GF-D8 (cell line): ENCODE measurements around the gene RAB1A.
"Not testable (repeated sequence)": the region's sequence is repeated elsewhere in the genome, so short reads cannot be mapped to it uniquely, and the experiment has no call there.

Source experiments
- DNase-seq: peaks from one replicate; lab custom pipeline; 2025; lab: John Stamatoyannopoulos, UW

Gene RAB1A

DNA sequence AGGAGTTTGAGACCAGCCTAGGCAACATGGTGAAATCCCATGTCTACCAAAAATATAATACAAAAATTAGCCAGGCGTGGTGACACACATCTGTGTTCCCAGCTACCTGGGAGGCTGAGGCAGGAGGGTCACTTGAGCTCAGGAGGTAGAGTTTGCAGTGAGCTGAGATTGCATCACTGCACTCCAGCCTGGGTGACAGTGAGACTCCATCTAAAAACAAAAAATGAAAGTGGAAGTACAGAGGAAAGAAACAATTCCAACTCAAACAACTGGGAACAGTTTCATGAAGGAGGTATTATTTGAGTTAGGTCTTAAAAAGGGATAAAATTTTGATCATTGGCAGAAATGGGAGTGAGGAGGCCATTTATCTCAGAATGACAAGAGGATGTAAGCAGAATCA is 6.3 kb upstream of the RAB1A start:
- DNase-seq = no peak

DNA sequence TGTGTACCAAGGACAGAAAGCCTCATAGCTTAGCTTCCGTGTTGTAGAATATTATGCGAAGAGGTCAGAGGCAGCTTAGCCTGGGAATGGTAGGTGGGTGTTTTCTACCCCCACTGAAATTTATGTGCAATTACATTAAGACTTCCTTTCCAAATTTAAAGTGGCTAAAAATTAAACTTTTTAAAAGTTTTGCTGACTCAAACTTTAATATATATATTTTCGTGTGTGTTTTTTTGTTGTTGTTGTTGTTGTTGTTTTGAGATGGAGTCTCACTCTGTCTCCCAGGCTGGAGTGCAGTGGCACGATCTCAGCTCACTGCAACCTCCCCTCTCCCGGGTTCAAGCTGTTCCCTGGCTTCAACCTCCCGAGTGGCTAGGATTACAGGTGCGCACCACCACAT is 4.3 kb upstream of the RAB1A start:
- DNase-seq = no peak

DNA sequence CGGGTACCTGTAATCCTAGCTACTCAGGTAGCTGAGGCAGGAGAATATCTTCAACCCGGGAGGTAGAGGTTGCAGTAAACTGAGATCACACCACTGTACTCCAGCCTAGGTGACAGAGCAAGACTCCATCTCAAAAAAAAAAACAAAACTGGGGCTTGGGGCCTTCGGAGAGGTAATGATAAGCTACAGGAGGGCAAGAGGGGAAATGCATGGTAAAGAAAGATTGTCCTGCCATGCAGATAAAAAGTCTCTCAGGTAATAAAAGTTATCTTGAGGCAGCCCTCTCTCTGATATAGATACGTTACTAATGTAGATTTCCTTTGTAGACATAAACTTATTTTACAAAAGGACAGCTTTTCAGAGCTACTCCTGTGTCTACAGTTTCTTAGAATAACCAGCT is 3.7 kb upstream of the RAB1A start:
- DNase-seq = no peak

DNA sequence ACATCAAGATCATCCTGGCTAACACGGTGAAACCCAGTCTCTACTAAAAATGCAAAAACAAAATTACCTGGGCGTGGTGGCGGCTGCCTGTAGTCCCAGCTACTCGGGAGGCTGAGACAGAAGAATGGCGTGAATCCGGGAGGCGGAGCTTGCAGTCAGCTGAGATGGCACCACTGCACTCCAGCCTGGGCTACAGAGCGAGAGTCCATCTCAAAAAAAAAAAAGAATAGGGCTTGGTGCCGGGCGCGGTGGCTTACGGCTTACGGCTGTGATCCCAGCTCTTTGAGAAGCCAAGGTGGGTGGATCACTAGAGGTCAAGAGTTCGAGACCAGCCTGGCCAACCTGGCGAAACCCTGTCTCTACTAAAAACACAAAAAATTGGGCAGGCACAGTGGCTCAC is 3.0 kb upstream of the RAB1A start:
- not testable (repeated sequence) for DNase-seq

DNA sequence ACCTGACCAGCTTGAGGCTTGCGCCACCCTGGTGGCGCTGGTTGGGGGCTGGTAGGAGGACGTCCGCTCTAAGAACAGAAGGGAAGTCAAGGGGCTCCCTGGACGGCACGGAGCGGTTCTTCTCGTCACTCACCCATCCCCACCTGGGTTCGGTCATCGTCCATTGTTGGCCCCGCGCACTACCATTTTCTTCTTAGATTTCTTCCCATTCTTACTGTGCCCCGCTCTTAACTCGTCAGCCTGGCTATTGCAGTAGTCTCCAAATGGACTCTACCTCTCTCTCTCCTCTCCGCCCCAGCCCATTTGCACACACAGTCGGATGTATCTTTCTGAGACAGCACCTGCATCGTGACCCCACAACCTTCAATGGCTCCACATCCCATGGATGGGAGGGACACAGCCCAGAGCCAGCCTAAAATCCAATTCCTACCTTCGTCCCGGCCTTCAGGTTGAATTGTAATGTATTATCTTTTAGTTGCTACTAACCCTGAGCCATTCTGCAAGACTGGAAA is 814 bp upstream of the RAB1A start:
- DNase-seq = no peak

DNA sequence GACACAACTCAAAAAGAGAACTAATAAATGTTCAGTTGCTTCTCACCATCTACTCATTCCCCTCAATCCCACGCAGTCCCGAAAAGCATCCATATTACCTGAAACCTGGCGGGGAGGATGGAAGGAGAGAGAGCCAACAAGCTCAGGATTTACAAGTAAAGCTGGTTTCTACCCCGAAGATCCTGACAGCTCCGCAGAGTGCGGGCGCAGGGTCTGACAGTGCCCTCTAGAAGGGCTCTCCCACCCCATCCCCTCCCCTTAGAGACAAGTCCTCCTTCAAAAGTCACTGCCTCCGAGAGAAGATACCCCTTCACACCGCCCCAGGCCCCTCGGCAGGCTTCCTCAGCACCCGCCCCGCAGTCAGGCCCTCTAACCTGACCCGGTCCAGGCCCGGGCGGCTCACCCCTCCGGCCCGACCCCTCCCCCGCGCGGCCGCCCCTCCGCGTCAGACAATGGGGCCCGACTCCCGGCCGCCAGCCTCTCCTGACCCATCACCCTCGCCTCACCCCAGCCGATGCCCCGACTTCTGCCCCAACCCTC is 550 bp downstream of the RAB1A start:
- no peak for DNase-seq

DNA sequence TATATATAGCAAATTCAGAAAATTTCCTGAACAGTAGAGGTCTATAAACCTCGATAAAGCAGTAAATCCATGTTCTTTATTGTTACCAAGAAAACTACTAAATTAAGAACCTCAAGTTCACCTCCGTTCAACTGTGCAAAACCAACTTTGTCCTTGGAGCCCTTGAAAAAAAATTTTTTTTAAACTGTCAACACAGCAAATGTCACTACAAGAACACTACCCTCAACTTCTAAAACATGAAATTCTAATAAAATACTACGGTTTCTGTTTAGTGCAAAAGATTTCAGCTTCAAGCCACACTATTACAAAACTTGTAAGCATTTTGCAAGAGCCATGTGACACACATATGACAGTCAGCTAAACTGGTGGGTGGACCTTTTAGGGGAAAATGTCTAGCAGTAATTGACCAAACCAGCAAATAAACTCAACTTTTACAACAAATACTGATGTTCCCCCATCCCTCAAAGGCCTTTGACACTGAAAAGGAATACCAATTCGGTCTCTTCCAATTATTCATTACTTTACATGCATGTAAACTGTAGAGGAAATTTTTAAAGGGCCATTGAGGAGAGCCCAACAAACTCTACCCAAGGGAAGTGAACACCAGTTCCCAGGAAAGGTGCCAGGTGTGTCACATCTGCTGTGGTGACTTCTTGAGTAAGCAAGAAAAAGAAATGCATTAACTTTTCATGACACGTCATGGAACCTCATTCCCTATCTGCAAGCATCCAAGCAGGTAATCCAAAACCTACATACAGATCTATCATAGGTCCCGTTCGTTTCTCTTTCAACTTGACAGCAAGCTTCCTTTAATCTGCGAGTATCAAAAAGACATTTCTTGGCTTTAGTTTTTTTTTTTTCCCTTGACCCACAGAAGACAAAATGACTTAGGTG is 1.4 kb downstream of the RAB1A start:
- peak; percentile 75 for DNase-seq

DNA sequence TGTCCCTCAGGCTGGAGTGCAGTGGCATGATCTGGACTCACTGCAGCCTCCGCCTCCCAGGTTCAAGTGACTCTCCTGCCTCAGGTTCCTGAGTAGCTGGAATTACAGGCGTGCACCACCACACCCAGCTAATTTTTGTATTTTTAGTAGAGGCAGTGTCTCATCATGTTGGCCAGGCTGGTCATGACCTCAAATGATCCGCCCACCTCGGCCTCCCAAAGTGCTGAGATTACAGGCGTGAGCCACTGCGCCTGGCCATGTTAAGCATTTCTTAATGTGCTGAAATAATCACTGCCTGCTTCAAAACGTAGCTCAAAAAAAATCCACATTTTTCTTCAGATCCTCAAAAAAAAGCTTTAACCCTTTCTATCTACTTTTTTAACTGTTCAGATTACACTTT is 4.4 kb downstream of the RAB1A start:
- DNase-seq = not testable (repeated sequence)

DNA sequence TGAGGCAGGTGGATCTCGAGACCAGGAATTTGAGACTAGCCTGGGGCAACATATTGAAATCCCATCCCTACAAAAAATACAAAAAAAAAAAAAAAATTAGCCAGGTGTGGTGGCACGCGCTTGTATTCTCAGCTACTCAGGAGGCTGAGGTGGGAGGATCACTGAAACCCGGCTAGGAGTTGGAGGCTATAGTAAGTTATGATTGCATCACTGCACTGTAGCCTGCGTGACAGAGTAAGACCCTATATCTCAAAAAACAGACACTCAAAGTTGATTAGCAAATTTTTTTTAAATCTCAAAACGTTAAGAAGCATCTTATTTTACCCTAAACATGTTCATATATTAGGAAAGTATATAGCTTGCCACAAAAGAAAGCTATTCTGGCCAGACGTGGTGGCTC is 7.6 kb downstream of the RAB1A start:
- no peak for DNase-seq

DNA sequence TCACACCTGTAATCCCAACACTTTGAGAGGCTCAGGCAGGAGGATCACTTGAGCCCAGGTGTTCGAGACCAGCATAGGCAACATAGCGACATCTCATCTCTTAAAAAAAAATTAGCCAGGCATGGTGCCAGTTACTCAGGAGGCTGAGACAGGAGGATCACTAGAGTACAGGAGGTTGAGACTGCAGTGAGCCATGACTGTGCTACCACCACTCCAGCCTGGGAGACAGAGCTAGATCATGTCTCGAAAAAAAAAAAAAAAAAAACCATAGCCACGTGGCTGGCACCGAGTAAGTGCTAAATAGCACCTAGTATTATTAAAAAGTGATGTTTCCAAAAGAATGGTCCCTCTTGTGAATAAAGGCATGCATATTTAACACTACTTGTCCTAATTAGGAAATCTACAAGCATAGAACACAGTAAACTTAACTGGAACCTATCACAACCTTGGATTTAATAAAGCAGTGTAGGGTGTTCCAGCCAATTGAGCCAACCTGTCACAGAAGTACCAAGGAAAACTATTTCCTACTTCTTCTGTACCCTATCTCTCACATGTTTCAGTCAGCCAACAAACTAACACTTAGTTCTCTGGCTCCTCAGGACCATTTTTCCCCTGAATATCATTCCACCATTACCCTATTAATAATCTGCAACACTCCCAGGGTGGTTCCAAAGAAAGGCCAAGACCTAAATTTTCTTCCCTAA is 8.8 kb downstream of the RAB1A start:
- DNase-seq = no peak

DNA sequence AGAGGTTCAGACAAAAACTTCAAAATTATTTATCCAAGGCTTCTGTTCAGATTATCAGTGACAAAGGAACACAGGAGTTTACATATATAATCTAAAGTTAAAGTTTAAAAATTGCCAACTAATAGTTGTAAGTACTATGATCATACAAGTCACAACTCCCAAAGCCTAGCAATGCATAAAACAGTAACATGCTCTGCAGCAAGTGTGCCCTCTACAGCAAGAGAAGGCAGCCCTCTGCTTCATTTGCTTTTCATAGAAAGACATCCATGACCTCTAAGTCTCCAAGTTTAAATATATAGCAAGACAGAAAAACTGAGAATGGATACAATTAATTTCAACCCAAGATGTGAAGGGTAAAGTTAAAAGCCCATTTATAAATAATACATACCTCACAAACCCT is 13.3 kb downstream of the RAB1A start:
- no peak for DNase-seq

DNA sequence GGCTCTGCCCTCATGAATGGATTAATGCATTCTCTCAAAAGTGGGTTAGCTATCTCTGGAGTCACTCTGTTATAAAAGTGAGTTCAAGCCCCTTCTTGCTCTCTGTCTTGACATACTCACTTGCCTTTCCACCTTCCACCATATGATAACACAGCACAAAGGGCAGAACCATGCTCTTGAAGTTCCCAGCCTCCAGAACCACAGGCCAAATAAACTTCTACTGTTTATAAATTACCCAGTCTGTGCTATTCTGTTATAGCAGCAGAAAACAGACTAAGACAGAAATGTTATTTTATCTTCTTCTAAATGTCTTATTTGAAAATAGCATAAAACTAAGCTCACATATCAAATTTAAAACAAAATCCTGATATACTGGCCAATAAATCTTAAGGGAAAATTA is 15.0 kb downstream of the RAB1A start:
- DNase-seq = no peak

DNA sequence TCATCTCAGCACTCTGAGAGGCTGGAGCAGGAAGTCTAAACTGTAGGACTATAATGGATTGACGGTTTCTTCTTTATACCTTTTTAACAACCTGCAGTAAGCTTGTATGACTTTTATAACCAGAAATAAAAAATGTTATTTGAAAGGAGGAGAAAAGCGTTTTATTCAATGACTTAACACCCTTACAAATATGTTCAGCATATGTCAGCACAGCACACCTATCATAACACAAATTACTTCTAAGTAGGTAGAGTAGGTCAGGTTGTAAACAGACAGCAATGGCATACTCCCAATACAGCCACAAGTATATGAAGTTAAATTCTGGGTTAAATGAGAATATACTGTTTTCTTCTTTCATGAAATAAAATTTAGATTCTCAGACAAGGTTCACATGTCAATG is 16.1 kb downstream of the RAB1A start:
- DNase-seq = no peak

DNA sequence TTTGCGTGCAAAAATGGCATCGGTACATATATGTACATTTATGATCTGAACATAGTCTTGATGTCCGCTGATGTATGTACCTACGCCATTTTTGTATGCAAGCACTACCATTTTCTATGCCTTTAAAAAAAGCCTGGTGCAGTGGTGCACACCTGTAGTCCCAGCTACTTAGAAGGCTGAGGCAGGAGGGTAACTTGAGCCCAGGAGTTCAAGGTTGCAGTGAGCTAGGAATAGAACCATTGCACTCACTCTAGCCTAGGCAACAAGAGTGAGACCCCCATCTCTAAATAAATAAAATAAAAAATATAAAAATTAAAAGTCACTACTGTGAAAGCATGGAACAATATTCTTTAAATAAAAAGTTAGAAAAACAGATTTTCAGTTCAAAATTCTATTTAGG is 16.7 kb downstream of the RAB1A start:
- no peak for DNase-seq

DNA sequence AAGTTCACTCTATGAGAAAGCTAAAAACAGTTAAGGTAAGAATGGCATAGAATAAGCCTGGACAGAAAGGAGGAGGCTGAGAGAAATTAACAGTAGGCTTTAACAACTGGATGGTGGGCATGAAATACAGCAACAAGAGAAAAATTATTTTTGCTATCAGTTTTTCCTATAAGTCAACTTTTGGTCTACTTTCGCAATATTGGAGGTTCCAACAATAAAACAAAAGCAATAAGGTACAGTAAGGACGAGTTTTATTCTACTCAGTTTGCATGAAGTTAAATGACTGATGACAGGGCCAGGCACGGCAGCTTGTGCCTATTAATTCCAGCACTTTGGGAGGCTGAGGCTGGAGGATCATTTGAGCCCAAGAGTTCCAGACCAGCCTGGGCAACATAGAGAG is 17.3 kb downstream of the RAB1A start:
- no peak for DNase-seq

DNA sequence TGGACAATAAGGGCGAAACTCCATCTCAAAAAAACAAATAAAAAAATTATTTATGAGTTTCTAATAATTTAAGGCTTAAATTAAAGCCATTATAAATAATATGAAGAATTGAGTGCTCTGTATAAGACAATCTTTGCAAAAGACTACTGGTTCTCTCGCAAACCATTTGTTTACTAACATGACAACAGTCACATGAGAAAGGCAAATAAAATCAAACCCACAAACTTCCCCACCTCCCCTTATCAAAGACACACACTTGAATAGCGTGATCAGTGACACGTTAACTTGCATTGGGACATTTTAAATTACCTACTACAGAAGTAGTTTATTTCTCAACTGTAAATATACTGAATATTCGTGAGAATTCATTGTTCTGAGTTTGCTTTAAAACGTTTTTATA is 21.1 kb downstream of the RAB1A start:
- no peak for DNase-seq

DNA sequence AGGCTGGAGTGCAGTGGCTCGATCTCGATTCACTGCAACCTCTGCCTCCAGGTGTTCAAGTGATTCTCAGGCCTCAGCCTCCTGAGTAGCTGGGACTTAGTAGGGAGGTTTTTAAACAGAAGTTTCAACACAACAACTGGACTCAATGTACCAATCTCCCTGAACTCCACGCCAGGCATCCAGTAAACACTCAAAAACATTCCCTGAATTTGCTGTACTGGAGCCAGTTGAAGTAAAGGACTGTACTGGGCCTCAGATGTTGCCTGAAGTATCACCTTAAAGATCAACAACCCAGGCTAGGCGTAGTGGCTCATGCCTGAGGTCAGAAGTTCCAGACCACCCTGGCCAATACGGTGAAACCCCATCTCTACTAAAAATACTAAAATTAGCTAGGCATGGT is 22.4 kb downstream of the RAB1A start:
- no peak for DNase-seq

DNA sequence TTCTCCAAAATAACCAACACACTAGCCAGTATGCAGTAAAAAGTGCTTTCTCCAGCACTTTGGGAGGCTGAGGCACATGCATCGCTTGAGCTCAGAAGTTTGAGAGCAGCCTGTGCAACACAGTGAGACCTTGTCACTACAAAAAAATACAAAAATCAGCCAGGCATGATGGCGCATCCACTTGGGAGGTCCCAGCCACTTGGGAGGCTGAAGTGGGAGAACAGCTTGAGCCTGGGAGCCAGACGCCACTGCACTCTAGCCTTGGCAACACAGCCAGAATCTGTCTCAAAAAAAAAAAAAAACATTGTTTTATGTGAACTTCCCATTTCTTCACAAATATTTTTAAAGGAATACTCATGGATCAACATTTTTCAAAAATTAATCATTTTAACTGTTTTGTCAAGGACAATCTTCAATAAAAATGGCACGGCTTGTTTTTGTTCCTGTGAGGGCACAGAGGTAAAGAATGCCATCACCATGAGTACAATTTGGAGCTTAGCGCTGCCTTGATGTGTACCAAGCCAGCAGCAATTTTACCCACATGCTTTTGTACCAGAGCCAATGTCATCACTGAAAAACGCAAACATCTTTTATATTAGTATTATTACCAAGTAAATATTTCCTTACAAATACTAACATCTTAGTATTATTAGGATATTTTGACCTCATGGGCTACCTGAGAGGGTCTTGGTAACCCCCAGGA is 26.7 kb downstream of the RAB1A start:
- DNase-seq = no peak

DNA sequence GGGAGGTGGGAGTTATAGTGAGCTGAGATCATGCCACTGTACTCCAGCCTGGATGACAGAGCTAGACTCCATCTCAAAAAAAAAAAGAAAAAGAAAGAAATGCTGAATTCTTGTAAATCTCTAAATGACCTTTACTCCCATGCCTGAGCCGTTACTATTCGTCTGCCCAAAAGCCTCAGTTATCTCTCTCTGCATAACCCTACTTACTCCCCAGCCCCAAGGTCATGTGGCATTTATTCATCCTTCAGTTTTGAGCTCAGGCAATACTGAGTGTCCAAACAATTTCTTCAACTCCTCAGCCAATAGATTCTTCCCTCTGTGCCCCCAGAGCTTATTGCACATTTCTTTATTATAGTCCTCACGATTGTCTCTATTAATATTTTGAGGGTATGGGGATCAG is 28.8 kb downstream of the RAB1A start:
- DNase-seq = no peak

DNA sequence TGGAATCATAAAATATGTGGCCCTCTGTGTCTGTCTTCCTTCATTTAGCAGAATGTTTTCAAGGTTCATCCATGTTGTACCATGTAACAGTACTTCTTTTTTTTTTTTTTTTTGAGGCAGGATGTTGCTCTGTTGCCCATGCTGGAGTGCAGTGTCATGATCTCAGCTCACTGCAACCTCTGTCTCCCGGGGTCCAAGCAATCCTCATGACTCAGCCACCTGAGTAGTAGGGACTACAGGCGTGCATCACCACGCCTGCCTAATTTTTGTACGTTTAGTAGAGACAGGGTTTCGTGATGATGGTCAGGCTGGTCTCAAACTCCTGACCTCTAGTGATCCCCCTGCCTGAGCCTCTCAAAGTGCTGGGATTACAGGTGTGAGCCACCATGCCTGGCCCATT is 31.2 kb downstream of the RAB1A start:
- DNase-seq = no peak

DNA sequence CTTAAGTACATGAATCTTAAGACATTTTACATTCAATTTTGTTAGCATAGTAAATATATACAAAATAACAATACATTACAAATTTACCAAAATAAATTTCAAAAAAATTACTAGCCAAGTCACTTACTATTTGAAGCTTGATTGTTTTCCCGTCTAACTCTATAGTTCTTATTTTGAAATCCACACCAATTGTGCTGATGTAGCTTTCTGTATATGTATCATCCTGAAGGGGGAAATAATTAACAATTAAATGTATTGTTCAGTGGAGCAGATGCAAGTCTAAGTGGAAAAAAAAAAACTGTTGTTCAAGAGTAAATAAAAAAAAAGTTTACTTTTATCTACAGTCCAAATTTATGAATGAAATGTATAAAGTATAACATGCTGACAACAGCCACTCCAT is 32.1 kb downstream of the RAB1A start:
- no peak for DNase-seq

DNA sequence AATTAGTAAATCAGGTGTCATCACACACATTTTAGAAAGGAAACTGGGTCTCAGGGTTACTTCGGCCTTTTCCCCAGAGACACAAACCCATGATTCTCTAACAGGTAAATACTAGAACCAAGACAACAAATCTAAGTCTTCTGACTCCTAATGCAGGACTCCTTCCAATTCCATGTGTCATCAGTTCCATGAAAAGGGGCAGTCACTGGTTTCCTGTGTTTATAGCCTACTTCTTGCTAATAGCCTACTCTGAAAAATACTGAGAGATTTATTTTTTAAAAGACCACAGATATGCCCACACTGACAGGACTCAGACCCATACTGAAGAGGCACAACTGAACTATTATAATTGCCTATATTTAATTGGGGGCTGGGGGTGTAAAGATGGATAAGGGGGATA is 33.0 kb downstream of the RAB1A start:
- DNase-seq = no peak

DNA sequence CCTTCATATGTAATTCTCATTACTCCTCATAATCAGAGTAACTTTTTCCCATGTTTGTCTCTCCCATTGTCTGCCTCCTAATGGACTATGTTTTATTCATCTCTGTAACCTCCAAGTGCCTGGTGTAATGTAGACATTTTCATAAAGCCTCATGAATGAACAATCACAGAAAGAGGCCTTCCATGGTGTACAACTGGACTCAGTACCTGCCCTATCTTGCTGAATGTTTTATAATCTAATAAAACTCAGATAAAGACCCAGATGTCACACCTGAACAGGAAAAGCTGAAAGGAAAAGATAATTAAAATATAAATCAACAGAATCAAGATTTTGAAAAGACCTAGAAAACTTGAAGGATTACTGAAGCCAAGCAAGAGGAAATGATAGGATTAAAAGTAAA is 36.7 kb downstream of the RAB1A start:
- DNase-seq = no peak
